Activated effector memory CD4-positive, alpha-beta T cell treated with Interleukin-2 at 50 U/mL for 16 hours (primary cell): ENCODE measurements around the gene INTU.

ENCODE experiments used
- DNase-seq: peaks from one replicate; pipeline ENCODE4 v3.0.0-alpha.2; 2020

The INTU gene

DNA sequence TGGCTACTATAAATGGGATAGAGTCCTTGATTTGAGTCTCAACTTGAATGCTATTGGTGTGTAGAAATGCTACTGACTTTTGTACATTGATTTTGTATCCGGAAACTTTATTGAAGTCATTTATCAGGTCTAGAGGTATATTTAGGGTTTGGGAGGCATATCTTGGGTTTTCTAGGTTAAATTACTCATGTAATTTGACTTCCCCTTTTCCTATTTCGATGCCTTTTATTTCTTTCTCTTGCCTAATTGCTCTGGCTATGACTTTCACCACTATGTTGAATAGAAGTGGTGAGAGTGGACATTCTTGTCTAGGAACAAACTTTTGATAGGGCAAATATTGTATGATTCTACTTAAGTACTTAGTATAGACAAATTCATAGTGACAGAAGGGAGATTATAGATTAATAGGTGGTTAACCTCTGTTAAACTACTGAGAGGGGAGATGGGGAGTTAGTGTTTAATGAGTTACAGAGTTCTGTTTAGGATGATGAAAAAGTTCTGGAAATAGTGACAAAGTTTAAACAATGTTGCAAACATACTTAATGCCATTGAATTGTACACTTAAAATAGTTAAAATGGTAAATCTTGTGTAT lies 126.6 kb downstream of the INTU start:
- no peak for DNase-seq

DNA sequence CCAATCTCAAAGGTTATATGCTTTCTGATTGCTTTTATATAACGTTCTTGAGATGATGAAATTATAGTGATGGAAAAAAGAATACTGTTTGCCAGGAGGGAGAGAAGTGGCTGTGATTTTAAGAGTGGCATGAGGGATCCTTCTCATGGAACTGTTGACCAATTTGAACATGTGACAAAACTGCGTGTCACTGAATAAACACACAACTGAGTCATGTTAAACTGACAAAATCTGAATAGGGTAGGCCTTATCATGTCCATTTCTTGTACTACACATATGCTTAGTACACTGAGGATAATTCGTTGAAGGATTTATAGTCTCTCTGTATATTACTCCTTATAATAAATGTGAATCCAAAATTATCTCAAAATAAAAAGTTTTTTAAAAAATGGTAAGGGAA lies 127.1 kb downstream of the INTU start:
- DNase-seq: no peak

DNA sequence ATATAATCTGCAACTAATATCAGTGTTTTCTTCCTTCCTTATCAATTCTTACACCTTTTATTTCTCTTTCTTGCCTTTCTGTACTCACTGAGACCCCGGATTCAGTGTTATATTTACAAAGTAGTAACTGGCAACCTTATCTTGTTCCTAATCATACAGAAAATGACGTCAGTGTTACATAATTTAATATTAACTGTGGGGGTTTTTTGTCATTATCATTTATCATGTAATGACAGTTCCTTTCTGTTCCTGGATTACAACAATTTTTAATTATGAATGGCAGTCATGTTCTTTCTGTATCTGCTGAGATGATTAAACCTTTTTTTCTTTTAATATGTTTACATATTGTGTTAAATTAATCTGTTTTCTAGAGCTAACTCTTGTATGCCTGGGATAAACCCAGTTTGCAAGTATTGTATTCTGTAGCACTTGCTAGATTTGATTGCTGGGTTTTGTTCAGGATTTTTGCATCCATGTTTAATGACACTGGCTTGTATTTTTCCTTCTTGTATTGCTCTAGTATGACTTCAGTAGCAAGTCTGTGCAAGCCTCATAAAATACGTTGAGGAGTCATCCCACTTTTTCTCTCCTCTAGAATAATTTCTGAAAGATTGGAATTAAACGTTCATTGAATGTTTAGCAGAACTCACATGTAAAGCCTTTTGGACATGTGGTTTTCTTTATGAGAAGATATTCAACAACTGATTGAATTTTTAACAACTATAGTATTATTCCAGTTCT lies 138.9 kb downstream of the INTU start:
- no peak for DNase-seq

DNA sequence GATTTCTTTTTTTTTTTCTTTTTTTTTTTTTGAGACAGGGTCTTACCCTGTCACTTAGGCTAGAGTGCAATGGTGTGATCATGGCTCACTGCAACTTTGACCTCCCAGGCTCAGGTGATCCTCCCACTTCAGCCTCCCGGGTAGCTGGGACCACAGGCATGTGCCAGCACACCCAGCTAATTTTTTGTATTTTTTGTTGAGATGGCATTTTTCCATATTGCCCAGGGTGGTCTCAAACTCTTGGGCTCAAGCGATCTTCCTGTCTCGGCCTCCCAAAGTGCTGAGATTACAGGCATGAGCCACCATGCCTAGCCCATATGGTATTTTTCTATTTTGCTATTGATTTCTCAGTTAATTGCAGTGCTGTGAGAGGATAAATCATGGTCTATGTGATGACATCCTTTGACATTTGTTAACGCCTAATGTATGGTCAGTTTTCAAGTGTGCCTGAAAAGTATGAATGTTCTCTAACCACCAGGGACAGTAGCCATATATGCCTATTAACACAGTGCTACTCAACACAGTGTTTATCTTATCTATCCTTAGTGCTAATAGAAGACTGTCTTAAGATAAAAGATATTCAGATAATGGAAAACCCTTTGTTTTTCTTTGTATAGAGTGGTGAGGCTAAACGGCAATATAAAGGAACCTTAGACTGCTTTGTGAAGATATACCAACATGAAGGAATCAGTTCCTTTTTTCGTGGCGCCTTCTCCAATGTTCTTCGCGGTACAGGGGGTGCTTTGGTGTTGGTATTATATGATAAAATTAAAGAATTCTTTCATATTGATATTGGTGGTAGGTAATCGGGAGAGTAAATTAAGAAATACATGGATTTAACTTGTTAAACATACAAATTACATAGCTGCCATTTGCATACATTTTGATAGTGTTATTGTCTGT lies 140.3 kb downstream of the INTU start:
- no peak for DNase-seq

DNA sequence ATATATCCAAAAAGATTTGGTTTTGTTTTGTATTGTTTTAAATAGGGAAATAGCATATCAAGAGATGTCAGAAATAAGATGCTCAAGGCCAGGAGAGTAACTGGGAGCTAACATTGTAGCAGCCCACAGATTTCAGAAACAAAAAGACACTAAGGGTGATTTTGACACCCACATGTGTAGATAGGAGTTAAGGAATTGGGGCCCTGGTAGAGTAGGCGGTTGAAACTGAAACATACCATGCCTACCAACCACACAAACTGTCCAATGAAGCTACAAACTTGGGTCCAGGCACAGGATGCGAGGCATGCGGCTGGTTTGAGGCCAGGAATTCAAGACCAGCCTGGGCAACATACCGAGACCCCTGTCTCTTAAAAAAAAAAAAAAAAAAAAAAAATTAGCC lies 143.1 kb downstream of the INTU start:
- DNase-seq: no peak
